Measurements from ENCODE around the gene MYL7.
"Not testable (repeated sequence)": the region's sequence is repeated elsewhere in the genome, so short reads cannot be mapped to it uniquely, and the experiment has no call there.

Gene MYL7

GRCh38 chr7:44180631-44181030, 39.5 kb upstream of the MYL7 start:
- Histone ChIP-seq H3K4me1 (peaks cover 6% of the 10 kb centered on the region; the same call in 1 of the 2 replicates), H3K27me3 (no peaks in the 10 kb centered on the region), H3K36me3 (no peaks in the 10 kb centered on the region), H3K4me3 (ENCODE audit: low read depth, low read length) (no peak overlapping the region), H3K9me3 (no peaks in the 10 kb centered on the region)
- TF ChIP-seq CTCF (IDR thresholded peaks at IDR 0.05; ENCODE audit: low read depth, low read length): no peak
- DNase-seq: no peak

DNA sequence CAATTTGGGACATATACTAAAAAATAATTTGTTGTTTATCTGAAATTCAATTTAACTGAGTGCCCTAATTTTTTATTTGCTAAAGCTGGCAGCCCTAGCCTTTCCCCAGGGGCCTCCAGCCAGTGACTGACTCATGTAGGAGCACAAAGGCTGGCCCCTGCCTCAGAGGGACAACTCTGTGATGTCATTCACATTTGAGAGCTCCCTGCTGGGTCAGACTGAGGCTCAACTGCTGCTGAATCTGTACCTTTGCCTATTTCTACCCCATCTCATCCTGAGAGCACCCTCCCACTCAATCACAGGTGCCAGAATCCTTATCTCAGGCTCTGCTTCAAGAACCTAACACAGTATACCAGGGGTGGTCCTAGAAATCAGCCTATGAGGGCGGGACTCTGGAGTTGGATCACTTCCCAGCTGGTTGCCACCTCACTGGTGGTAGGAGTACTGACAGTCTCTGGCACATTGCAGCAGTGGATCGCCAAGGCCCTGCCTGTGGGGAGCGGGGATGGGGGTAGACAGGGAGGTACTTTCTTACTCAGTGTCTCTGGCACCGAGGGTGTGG, 36.5 kb upstream of the MYL7 start:
- peak; percentile 43 for DNase-seq
- TF ChIP-seq CTCF (IDR thresholded peaks at IDR 0.05; ENCODE audit: low read depth, low read length): no peak
- Histone ChIP-seq H3K36me3 (no peaks in the 10 kb centered on the region), H3K9me3 (no peaks in the 10 kb centered on the region), H3K27me3 (no peaks in the 10 kb centered on the region), H3K4me3 (ENCODE audit: low read depth, low read length) (no peak overlapping the region), H3K4me1 (peaks cover 6% of the 10 kb centered on the region; the same call in 1 of the 2 replicates)

- H3K9me3 ChIP-seq: no peaks in the 10 kb centered on the region
- no peaks in the 10 kb centered on the region for H3K27me3 ChIP-seq
- no peak for TF ChIP-seq CTCF (IDR thresholded peaks at IDR 0.05; ENCODE audit: low read depth, low read length)
- no peak overlapping the region for H3K4me3 ChIP-seq (ENCODE audit: low read depth, low read length)
- no peaks in the 10 kb centered on the region for H3K36me3 ChIP-seq
- peaks cover 6% of the 10 kb centered on the region; the same call in 1 of the 2 replicates for H3K4me1 ChIP-seq
- DNase-seq: no peak
Measured at GRCh38 chr7:44176486-44176885, 35.4 kb upstream of the MYL7 start.

DNA sequence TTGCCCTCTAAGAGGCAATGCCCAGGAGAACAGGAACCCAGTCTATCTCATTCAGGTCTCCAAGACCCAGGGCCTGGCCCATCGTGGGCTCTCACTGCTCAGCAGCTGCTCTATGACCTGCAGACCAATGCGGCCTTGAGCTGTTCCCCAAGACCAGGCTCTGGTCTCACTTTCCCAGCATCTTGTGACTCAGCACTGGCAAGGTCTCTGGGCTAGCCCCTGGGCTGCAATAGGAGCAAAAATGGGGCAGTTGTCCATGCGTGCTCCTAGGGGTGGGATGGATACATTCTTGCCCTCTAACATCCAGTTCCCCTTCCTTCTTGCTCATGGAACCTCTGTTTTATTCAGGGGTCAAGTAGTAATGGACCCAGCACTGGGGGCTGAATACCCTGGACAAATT, 34.6 kb upstream of the MYL7 start:
- no peak overlapping the region for H3K4me3 ChIP-seq (ENCODE audit: low read depth, low read length)
- peaks cover 6% of the 10 kb centered on the region; the same call in 1 of the 2 replicates for H3K4me1 ChIP-seq
- H3K27me3 ChIP-seq: no peaks in the 10 kb centered on the region
- DNase-seq: no peak
- no peaks in the 10 kb centered on the region for H3K9me3 ChIP-seq
- no peak for TF ChIP-seq CTCF (IDR thresholded peaks at IDR 0.05; ENCODE audit: low read depth, low read length)
- H3K36me3 ChIP-seq: no peaks in the 10 kb centered on the region

DNA sequence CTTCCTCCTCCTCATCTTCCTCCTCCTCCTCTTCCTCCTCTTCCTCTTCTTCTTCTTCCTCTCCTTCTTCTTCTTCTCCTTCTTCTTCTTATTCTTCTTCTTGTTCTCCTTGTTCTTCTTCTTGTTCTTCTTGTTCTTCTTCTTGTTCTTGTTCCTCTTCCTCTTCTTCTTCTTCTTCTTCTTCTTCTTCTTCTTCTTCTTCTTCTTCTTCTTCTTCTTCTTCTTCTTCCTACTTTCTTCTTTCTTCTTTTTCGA, 33.5 kb upstream of the MYL7 start:
- not testable (repeated sequence) for H3K4me1 ChIP-seq; DNase-seq; H3K27me3 ChIP-seq; H3K36me3 ChIP-seq; H3K9me3 ChIP-seq; H3K4me3 ChIP-seq (ENCODE audit: low read depth, low read length)

DNA sequence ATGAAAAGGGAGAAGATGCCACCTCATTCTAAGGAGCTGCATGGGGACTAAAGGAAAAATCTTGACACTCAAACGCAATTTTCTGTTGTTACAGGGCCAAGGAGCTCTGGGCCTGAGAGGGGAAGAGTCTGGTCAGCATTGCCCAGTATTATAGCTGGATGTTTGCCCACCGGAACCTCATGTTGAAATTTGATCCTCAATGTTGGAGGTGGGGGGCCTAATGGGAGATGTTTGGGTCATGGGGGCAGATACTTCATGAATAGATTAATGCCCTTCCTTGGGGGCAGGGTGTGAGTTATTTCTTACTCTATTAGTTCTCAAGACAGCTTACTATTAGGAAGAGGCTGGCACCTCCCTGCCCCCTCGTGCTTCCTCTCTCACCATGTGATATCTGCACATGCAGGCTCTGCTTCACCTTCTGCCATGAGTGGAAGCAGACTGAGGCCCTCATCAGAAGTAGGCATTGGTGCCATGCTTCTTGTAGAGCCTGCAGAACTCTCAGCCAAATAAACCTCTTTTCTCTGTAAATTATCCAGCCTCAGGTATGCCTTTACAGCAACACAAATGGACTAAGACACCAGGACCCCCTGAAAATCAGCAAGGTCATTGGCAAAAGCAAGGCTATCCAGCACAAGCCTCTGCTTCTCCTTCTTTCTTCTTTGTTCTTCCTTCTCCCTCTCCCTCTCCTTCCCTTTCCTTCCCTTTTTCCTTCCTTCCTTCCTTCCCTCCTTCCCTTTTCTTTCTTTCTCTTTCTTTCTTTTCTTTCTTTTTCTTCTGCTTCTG, 33.0 kb upstream of the MYL7 start:
- H3K4me3 ChIP-seq (ENCODE audit: low read depth, low read length): no peak overlapping the region
- peaks cover 6% of the 10 kb centered on the region; the same call in 1 of the 2 replicates for H3K4me1 ChIP-seq
- no peaks in the 10 kb centered on the region for H3K27me3 ChIP-seq
- TF ChIP-seq CTCF (IDR thresholded peaks at IDR 0.05; ENCODE audit: low read depth, low read length): no peak
- DNase-seq: no peak
- H3K9me3 ChIP-seq: no peaks in the 10 kb centered on the region
- no peaks in the 10 kb centered on the region for H3K36me3 ChIP-seq
